GM12878 (cell line): ENCODE results near the gene PTPRD. TPM values are rescaled to one million over a fixed set of nuclear protein-coding genes. Genes with fewer than 3 reads are reported as not detected.

ENCODE experiments used
- ATAC-seq: fragments of 200-7000 bp; cut with Tn5 transposase; 3 replicates; pipeline ENCODE4 v1.9.1; 2020; ENCODE audit warnings: mild to moderate bottlenecking, moderate library complexity
- BruUV-seq: library from RNA; stranded (reverse); fragments of 400-500 nt; replicated peaks from 2 replicates; lab custom pipeline; 2021; lab: Mats Ljungman, UMichigan
- CTCF ChIA-PET: fragments of 300-600 bp; sonication (Branson Sonifier 250); formaldehyde crosslinking; extraction: SDS; loops from one replicate; lab custom pipeline; 2021; ENCODE audit warnings: inconsistent platforms; lab: Yijun Ruan, JAX
- POLR2A ChIA-PET: fragments of 350-600 bp; formaldehyde crosslinking; extraction: SDS; loops from one replicate; lab custom pipeline; 2021; ENCODE audit warnings: inconsistent platforms; lab: Charles Lee
- RAD21 ChIA-PET: fragments of 300-600 bp; sonication (Branson Sonifier 250); formaldehyde crosslinking; loops from one replicate; lab custom pipeline; 2023; ENCODE audit warnings: antibody characterized with exemption; ENCODE audit not compliant: unreplicated experiment; lab: Charles Lee
- SMC1A ChIA-PET: fragments of 300-600 bp; sonication (Branson Sonifier 250); formaldehyde crosslinking; loops from one replicate; lab custom pipeline; 2023; ENCODE audit not compliant: unreplicated experiment, uncharacterized antibody; lab: Charles Lee
- DNase-seq: peaks from one replicate; pipeline ENCODE4 v3.0.0-alpha.2; 2011; ENCODE audit warnings: low read depth, low spot score
- FAIRE-seq: peaks from 3 replicates; lab custom pipeline; 2011; peaks lifted over from hg19 to GRCh38; lab: Jason Lieb, UNC
- H2AFZ ChIP-seq: 2 replicates; pipeline ENCODE4 v1.6.0; 2011; ENCODE audit warnings: low read depth, low read length, control low read depth; ENCODE audit not compliant: control insufficient read depth
- H3K27ac ChIP-seq: 2 replicates; pipeline ENCODE4 v1.5.1; 2011; ENCODE audit warnings: control low read depth; ENCODE audit not compliant: control insufficient read depth, insufficient read depth
- H3K27me3 ChIP-seq, 2 experiments: replicated peaks in 1 of 2; 2 replicates each; pipeline versions ENCODE4 v1.6.0 to v1.6.1; 2011; ENCODE audit warnings: low read length in 1 of 2; ENCODE audit not compliant: control insufficient read depth in 2 of 2, insufficient read depth in 2 of 2
- H3K36me3 ChIP-seq, 2 experiments: 2 replicates each; pipeline ENCODE4 v1.5.1; 2011; ENCODE audit warnings: low read length in 1 of 2; ENCODE audit not compliant: control insufficient read depth in 2 of 2, insufficient read depth in 2 of 2
- H3K4me1 ChIP-seq: 2 replicates; pipeline ENCODE4 v1.6.1; 2011; ENCODE audit warnings: mild to moderate bottlenecking, low read length, moderate library complexity, mixed read lengths; ENCODE audit not compliant: control insufficient read depth, insufficient read depth
- H3K4me2 ChIP-seq: 2 replicates; pipeline ENCODE4 v1.6.0; 2011; ENCODE audit warnings: control low read depth; ENCODE audit not compliant: control insufficient read depth, insufficient read depth
- H3K4me3 ChIP-seq: fragments of 200-600 bp; sonication (generic); 2 replicates; pipeline ENCODE4 v1.5.1; 2016
- H3K79me2 ChIP-seq: 2 replicates; pipeline ENCODE4 v1.6.0; 2011; ENCODE audit warnings: low read length; ENCODE audit not compliant: control insufficient read depth, insufficient read depth
- H3K9ac ChIP-seq: 2 replicates; pipeline ENCODE4 v1.8.0; 2011; ENCODE audit warnings: low read length, control low read depth, mixed read lengths; ENCODE audit not compliant: control insufficient read depth, insufficient read depth
- H3K9me3 ChIP-seq: replicated peaks from 3 replicates; pipeline ENCODE4 v1.5.1; 2011; ENCODE audit warnings: mild to moderate bottlenecking, low read length; ENCODE audit not compliant: control insufficient read depth, insufficient read depth
- H4K20me1 ChIP-seq: 2 replicates; pipeline ENCODE4 v1.6.0; 2011; ENCODE audit not compliant: control insufficient read depth, insufficient read depth
- BCLAF1 ChIP-seq: fragments of 450-650 bp; IDR thresholded peaks from 2 replicates; pipeline ENCODE4 v1.6.1; 2017; ENCODE audit warnings: antibody characterized with exemption, mild to moderate bottlenecking, moderate library complexity
- GABPA ChIP-seq: IDR thresholded peaks from 2 replicates; pipeline ENCODE4 v1.6.1; 2014; ENCODE audit warnings: antibody characterized with exemption, low read depth, mild to moderate bottlenecking, inconsistent platforms
- KDM1A ChIP-seq: fragments of 200-600 bp; sonication (generic); IDR thresholded peaks from 2 replicates; pipeline ENCODE4 v1.6.1; 2016; ENCODE audit warnings: borderline replicate concordance
- MLLT1 ChIP-seq: fragments of 450-650 bp; IDR thresholded peaks from 2 replicates; pipeline ENCODE4 v1.6.1; 2016; ENCODE audit warnings: mild to moderate bottlenecking
- SUZ12 ChIP-seq: fragments of 200-600 bp; sonication (generic); IDR thresholded peaks from one replicate; pipeline ENCODE4 v1.6.1; 2018; ENCODE audit warnings: antibody characterized with exemption, mild to moderate bottlenecking; ENCODE audit not compliant: unreplicated experiment
- ZBTB40 ChIP-seq: fragments of 450-650 bp; IDR thresholded peaks from 2 replicates; pipeline ENCODE4 v1.6.1; 2016; ENCODE audit warnings: mild to moderate bottlenecking, moderate library complexity, borderline replicate concordance
- ZNF24 ChIP-seq: fragments of 450-650 bp; IDR thresholded peaks from 2 replicates; pipeline ENCODE4 v1.6.1; 2017; ENCODE audit warnings: antibody characterized with exemption, mild to moderate bottlenecking
- WGBS: methylation state at CpG from one replicate; pipeline ENCODE4 v1.1.6; 2016; ENCODE audit warnings: low lambda C conversion rate; ENCODE audit not compliant: insufficient replicate concordance, insufficient coverage; ENCODE audit errors: missing lambda C conversion rate; 5-methylcytosine and 5-hydroxymethylcytosine counted together
- in situ Hi-C: fragments of 300-500 bp; cut with MboI; formaldehyde crosslinking; loops from 9 replicates; pipeline ENCODE4 v1.14.3; 2018; ENCODE audit warnings: mixed read lengths
- intact Hi-C: fragments of 100-400 bp; cut with micrococcal nuclease; formaldehyde crosslinking; loops from one replicate; pipeline ENCODE4 v1.14.2; 2022; ENCODE audit not compliant: unreplicated experiment
- polyA plus RNA-seq, 11 experiments: library from polyadenylated mRNA; depleted of rRNA in 4 of 11; unstranded in 6 of 11; stranded (reverse) in 5 of 11; fragments of >200 nt; fragmentation: Nextera tagmentation in 4 of 11; fragmentation: Illumina TruSeq in 1 of 11; extraction: Ambion mirVana in 4 of 11; extraction: Trizol in 1 of 11; gene quantifications; 1 replicate in 1 of 11; 2 replicates in 10 of 11; pipeline versions ENCODE4 v1.2.1 to v1.2.3, GENCODE V29; 2011 to 2016; ENCODE audit warnings: inconsistent platforms in 2 of 11, missing spikeins in 2 of 11, low read depth in 1 of 11
- total RNA-seq, 4 experiments: library from RNA; depleted of rRNA in 3 of 4; stranded (reverse); fragments of >200 nt in 3 of 4; fragmentation: Illumina TruSeq in 1 of 4; extraction: Trizol in 1 of 4; gene quantifications; 2 replicates each; pipeline versions ENCODE4 v1.2.1 to v1.2.3, GENCODE V29; 2013 to 2021

The PTPRD gene
- total and polyA plus RNA-seq, 10 of the 15 experiments (the other 5 are each of a cell fraction or from before 2014, with no cell fraction given), result under 0.01 to 0.05 (median 0.01) TPM; not detected in 7

- TF ChIP-seq ZNF24 (no peak), BCLAF1 (no peak), MLLT1 (no peak), KDM1A (no peak), ZBTB40 (no peak), SUZ12 (no peak), GABPA (no peak)
- H4K20me1 ChIP-seq, result no peaks in the 10 kb centered on the region
- DNase-seq (no peak), FAIRE-seq (no peak), ATAC-seq (no peak)
- H3K4me2 ChIP-seq, result no peak overlapping the region
- no peak overlapping the region for H3K27ac ChIP-seq
- no peak overlapping the region for H2AFZ ChIP-seq
- H3K27me3 ChIP-seq, result no peaks in the 10 kb centered on the region
- H3K9ac ChIP-seq, result no peak overlapping the region
- intact Hi-C loops (no loop called here), in situ Hi-C loops (no loop called here)
- no peaks in the 10 kb centered on the region for H3K4me1 ChIP-seq
- RAD21 ChIA-PET, result no interaction called here
- POLR2A ChIA-PET, result no interaction called here
- WGBS, result 8% methylated on average over 3 of the region's 3 CpGs
- BruUV-seq, result no TSS peak
- no peaks in the 10 kb centered on the region for H3K36me3 ChIP-seq
- SMC1A ChIA-PET, result no interaction called here
- CTCF ChIA-PET, result no interaction called here
- H3K4me3 ChIP-seq, result no peak overlapping the region
- no peaks in the 10 kb centered on the region for H3K79me2 ChIP-seq
- no peaks in the 10 kb centered on the region for H3K9me3 ChIP-seq
Measured at GRCh38 chr9:8766096-8766495, 1846.7 kb downstream of the PTPRD start.
